GM15510 (cell line): ENCODE results near the gene ANO1.

Experiments used
- POLR2A ChIP-seq: IDR thresholded peaks from 3 replicates; pipeline ENCODE4 v1.6.1; 2011; ENCODE audit warnings: borderline replicate concordance; ENCODE audit not compliant: insufficient read length; ENCODE audit errors: extremely low read depth

Gene ANO1

DNA sequence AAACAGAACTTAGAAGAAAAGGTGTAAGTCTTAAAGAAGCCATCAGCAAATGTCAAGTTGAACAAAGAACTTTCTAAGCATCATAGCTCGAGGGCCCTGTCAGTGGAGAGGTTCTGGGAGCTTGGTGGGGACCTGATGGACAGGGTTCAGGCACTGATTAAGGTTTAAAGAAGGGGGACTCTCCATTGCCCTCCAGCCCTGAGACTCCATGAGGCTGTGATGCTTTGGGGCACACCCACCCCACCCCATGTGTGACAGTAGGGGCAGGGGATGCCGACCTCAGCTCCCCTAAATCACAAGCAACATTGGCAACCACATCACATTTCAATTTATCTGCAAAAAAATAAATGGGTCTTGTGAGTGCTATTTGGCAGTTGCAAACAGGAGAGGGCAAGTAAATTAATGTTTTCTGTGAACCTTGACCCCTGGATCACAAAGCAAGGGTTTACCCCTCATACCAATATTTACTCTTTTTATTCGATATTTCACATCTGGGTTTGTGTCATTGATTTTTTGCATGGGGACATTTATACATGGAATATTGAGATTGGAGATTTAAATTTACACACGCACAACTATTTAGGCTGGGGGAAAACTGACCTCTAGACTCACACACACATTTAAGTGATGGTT, 37.1 kb upstream of the ANO1 start:
- TF ChIP-seq POLR2A, result no peak

GRCh38 chr11:70043482-70043881, 34.6 kb upstream of the ANO1 start:
- no peak for TF ChIP-seq POLR2A

- TF ChIP-seq POLR2A, result no peak
Measured at GRCh38 chr11:70046089-70046488, 32.0 kb upstream of the ANO1 start.

GRCh38 chr11:70048279-70049024, 29.7 kb upstream of the ANO1 start:
- no peak for TF ChIP-seq POLR2A

DNA sequence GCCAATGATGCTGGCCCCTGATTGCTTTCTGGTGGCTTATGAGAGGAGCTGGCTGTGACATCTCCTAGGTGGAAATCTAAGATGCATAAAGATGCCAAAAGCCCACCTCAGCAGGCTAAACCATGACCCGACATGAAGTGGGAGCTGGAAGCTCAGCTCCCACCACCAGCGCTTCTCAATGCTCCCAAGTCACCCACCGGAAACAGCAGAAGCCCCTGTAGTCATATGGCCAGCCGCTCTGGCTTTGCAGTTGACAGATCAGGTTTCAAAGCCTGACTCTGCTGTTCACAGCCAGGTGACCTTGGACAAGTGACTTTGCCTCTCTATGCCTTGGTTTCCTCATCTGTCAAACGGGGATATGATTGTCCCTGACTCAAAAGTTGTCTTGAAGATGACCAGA, 29.1 kb upstream of the ANO1 start:
- TF ChIP-seq POLR2A, result no peak

GRCh38 chr11:70050243-70050642, 27.9 kb upstream of the ANO1 start:
- TF ChIP-seq POLR2A, result no peak

- TF ChIP-seq POLR2A, result no peak
Measured at GRCh38 chr11:70054004-70054403, 24.1 kb upstream of the ANO1 start.

DNA sequence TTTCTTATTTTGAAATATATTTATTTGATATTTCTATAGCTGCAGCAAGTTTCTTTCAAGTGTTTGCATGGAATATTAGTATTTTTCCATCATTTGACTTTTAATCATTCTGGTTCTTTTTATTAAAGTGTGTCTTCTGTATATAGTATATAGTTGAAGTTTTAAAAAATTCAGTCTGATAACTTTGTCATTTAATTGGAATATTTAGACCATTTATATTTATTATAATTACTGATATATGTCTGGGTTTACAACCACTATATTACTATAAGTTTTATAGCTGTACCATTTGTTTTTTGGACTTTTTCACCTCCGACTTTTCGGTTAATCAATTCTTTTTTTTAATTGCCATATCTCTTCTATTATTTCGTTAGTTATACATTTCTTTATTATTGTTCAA, 22.7 kb upstream of the ANO1 start:
- TF ChIP-seq POLR2A, result no peak

DNA sequence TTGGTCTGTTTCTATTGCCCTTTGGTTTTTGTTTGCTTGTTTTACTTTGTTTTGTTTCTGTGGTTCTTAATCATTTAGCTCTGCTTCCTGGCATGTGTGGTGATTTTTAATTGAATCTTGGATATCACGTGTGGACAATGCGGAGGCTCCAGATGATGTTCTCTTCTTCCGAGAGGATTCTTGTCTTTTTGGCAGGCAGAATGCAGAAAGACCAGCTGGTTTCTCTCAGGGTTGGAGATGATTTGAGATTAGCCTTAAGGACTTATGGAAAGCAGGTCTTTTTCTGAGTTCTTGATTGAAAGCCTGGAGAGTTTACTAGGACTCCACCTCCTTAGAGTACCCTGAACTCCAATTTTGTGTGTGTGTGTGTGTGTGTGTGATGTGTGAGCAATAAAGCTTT, 21.0 kb upstream of the ANO1 start:
- no peak for TF ChIP-seq POLR2A

- no peak for TF ChIP-seq POLR2A
Measured at GRCh38 chr11:70059971-70060370, 18.1 kb upstream of the ANO1 start.

- no peak for TF ChIP-seq POLR2A
Measured at GRCh38 chr11:70060611-70061293, 17.4 kb upstream of the ANO1 start.

- TF ChIP-seq POLR2A, result no peak
Measured at GRCh38 chr11:70061734-70062133, 16.4 kb upstream of the ANO1 start.

DNA sequence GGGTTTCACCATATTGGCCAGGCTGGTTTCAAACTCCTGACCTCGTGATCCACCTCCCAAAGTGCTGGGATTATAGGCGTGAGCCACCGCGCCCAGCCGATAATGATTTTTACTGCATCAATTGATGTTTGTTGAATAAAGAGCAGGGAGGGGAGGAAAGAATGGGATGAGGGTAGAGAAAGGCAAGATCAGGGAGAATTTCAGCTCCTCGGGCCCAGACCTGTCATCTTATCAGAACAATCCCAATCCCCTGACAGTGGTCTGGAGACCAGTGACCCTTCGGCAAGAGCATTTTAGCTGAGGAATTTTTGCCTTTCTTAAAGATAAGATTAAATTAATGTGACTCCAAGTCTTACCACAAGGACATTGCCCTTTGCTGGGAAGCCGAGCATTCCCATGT, 15.0 kb upstream of the ANO1 start:
- no peak for TF ChIP-seq POLR2A

GRCh38 chr11:70063555-70063954, 14.6 kb upstream of the ANO1 start:
- TF ChIP-seq POLR2A, result no peak

- TF ChIP-seq POLR2A, result no peak
Measured at GRCh38 chr11:70064008-70064725, 13.9 kb upstream of the ANO1 start.
